B cell (primary cell): ENCODE measurements around the gene KCNK1.

Source experiments
- CTCF ChIP-seq: fragments of 200-600 bp; IDR thresholded peaks from one replicate; pipeline ENCODE4 v1.8.0; 2022; ENCODE audit warnings: antibody characterized with exemption, mild to moderate bottlenecking
- EZH2 ChIP-seq: IDR thresholded peaks from 2 replicates; pipeline ENCODE4 v1.6.1; 2012; ENCODE audit warnings: borderline replicate concordance, low read depth, mild to moderate bottlenecking, moderate library complexity, low read length; ENCODE audit not compliant: insufficient read depth, poor library complexity, severe bottlenecking

- TF ChIP-seq CTCF (no peak), EZH2 (no peak)
Observed at GRCh38 chr1:233667741-233668140, 53.8 kb downstream of the KCNK1 start.
